ENCODE results near the gene ARHGAP1. TPM values are rescaled to one million over a fixed set of nuclear protein-coding genes. Genes with fewer than 3 reads are reported as not detected.

ARHGAP1 gene
- total and polyA plus RNA-seq, 2 experiments from 2014 or later = 54.3 to 98.5 TPM

GRCh38 chr11:46725338-46726205 is 25.2 kb upstream of the ARHGAP1 start:
- Histone ChIP-seq H3K9me3 (ENCODE audit: low read depth) (no peaks in the 10 kb centered on the region), H3K9me2 (ENCODE audit: insufficient read depth) (no peaks in the 10 kb centered on the region), H2AFZ (no peak overlapping the region), H3K27me3 (replicated peaks; ENCODE audit: insufficient read depth) (no peaks in the 10 kb centered on the region), H3K79me2 (ENCODE audit: insufficient read depth) (no peaks in the 10 kb centered on the region), H3K4me2 (ENCODE audit: unreplicated experiment) (no peak overlapping the region), H3F3A (ENCODE audit: insufficient read depth) (no peaks in the 10 kb centered on the region), H4K20me1 (ENCODE audit: insufficient read depth) (no peaks in the 10 kb centered on the region), H3K4me1 (ENCODE audit: insufficient read depth) (no peaks in the 10 kb centered on the region), H3K9ac (no peak overlapping the region), H3K27ac (no peak overlapping the region), H3K36me3 (ENCODE audit: low read depth) (no peaks in the 10 kb centered on the region), H3K4me3 (no peak overlapping the region)
- DNase-seq = no peak
- in situ Hi-C loops (cut with MboI) = no loop called here
- no peak for TF ChIP-seq EZH2phosphoT487 (IDR thresholded peaks at IDR 0.05; ENCODE audit: insufficient read depth, low read depth)
- no peak for TF ChIP-seq EZH2 (IDR thresholded peaks at IDR 0.05; ENCODE audit: insufficient read depth, poor library complexity, severe bottlenecking)
- 89 to 91% methylated on average over 19 of the region's 19 CpGs for whole genome bisulfite sequencing, 2 experiments (ENCODE audit: low coverage in 1 of 2, low lambda C conversion rate in 2 of 2, missing lambda C conversion rate in 2 of 2)

- Histone ChIP-seq H3K9me2 (ENCODE audit: insufficient read depth) (no peaks in the 10 kb centered on the region), H3K36me3 (ENCODE audit: low read depth) (no peaks in the 10 kb centered on the region), H3K9ac (no peak overlapping the region), H3K4me3 (no peak overlapping the region), H2AFZ (no peak overlapping the region), H4K20me1 (ENCODE audit: insufficient read depth) (no peaks in the 10 kb centered on the region), H3F3A (ENCODE audit: insufficient read depth) (no peaks in the 10 kb centered on the region), H3K79me2 (ENCODE audit: insufficient read depth) (no peaks in the 10 kb centered on the region), H3K27me3 (replicated peaks; ENCODE audit: insufficient read depth) (no peaks in the 10 kb centered on the region), H3K9me3 (ENCODE audit: low read depth) (no peaks in the 10 kb centered on the region), H3K4me1 (ENCODE audit: insufficient read depth) (no peaks in the 10 kb centered on the region), H3K4me2 (ENCODE audit: unreplicated experiment) (no peak overlapping the region), H3K27ac (no peak overlapping the region)
- in situ Hi-C loops (cut with MboI) = no loop called here
- DNase-seq = no peak
- 54 to 55% methylated on average over 8 of the region's 8 CpGs for WGBS, 2 experiments (ENCODE audit: low coverage in 1 of 2, low lambda C conversion rate in 2 of 2, missing lambda C conversion rate in 2 of 2)
- TF ChIP-seq EZH2phosphoT487 (IDR thresholded peaks at IDR 0.05; ENCODE audit: insufficient read depth, low read depth) (no peak), EZH2 (IDR thresholded peaks at IDR 0.05; ENCODE audit: insufficient read depth, poor library complexity, severe bottlenecking) (no peak)
These were observed 23.7 kb upstream of the ARHGAP1 start for GRCh38 chr11:46724088-46724487.

DNA sequence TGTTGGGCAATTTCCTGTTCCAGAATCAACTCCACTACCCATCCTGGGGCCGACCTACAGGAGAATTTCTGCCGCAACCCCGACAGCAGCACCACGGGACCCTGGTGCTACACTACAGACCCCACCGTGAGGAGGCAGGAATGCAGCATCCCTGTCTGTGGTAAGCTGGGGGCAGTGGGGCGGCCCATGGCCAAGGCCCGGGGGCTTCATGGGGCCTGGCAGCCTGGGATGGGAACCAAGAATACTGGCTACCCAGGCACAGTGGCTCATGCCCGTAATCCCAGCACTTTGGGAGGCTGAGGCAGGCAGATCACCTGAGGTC is 22.9 kb upstream of the ARHGAP1 start:
- Histone ChIP-seq H3F3A (ENCODE audit: insufficient read depth) (no peaks in the 10 kb centered on the region), H3K27ac (no peak overlapping the region), H3K4me3 (no peak overlapping the region), H3K4me1 (ENCODE audit: insufficient read depth) (no peaks in the 10 kb centered on the region), H3K9ac (no peak overlapping the region), H3K36me3 (ENCODE audit: low read depth) (no peaks in the 10 kb centered on the region), H3K79me2 (ENCODE audit: insufficient read depth) (no peaks in the 10 kb centered on the region), H3K4me2 (ENCODE audit: unreplicated experiment) (no peak overlapping the region), H3K9me2 (ENCODE audit: insufficient read depth) (no peaks in the 10 kb centered on the region), H4K20me1 (ENCODE audit: insufficient read depth) (no peaks in the 10 kb centered on the region), H2AFZ (no peak overlapping the region), H3K27me3 (replicated peaks; ENCODE audit: insufficient read depth) (no peaks in the 10 kb centered on the region), H3K9me3 (ENCODE audit: low read depth) (no peaks in the 10 kb centered on the region)
- in situ Hi-C loops (cut with MboI) = no loop called here
- TF ChIP-seq EZH2 (IDR thresholded peaks at IDR 0.05; ENCODE audit: insufficient read depth, poor library complexity, severe bottlenecking) (no peak), EZH2phosphoT487 (IDR thresholded peaks at IDR 0.05; ENCODE audit: insufficient read depth, low read depth) (no peak)
- no peak for DNase-seq
- 68 to 71% methylated on average over 8 of the region's 8 CpGs for WGBS, 2 experiments (ENCODE audit: low coverage in 1 of 2, low lambda C conversion rate in 2 of 2, missing lambda C conversion rate in 2 of 2)

- no peak for DNase-seq
- TF ChIP-seq EZH2 (IDR thresholded peaks at IDR 0.05; ENCODE audit: insufficient read depth, poor library complexity, severe bottlenecking) = no peak
- TF ChIP-seq EZH2phosphoT487 (IDR thresholded peaks at IDR 0.05; ENCODE audit: insufficient read depth, low read depth) = no peak
- H3K9me3 ChIP-seq (ENCODE audit: low read depth) = no peaks in the 10 kb centered on the region
- no peak overlapping the region for H3K4me2 ChIP-seq (ENCODE audit: unreplicated experiment)
- H3F3A ChIP-seq (ENCODE audit: insufficient read depth) = no peaks in the 10 kb centered on the region
- no peaks in the 10 kb centered on the region for H3K27me3 ChIP-seq (replicated peaks; ENCODE audit: insufficient read depth)
- H3K9ac ChIP-seq = no peak overlapping the region
- no peak overlapping the region for H3K4me3 ChIP-seq
- WGBS, 2 experiments (ENCODE audit: low coverage in 1 of 2, low lambda C conversion rate in 2 of 2, missing lambda C conversion rate in 2 of 2) = 94% methylated on average over 11 of the region's 11 CpGs
- no peaks in the 10 kb centered on the region for H3K4me1 ChIP-seq (ENCODE audit: insufficient read depth)
- no peak overlapping the region for H2AFZ ChIP-seq
- H3K27ac ChIP-seq = no peak overlapping the region
- no peaks in the 10 kb centered on the region for H3K36me3 ChIP-seq (ENCODE audit: low read depth)
- no peaks in the 10 kb centered on the region for H4K20me1 ChIP-seq (ENCODE audit: insufficient read depth)
- H3K79me2 ChIP-seq (ENCODE audit: insufficient read depth) = no peaks in the 10 kb centered on the region
- in situ Hi-C loops (cut with MboI) = no loop called here
- H3K9me2 ChIP-seq (ENCODE audit: insufficient read depth) = no peaks in the 10 kb centered on the region
These were observed 22.3 kb upstream of the ARHGAP1 start for GRCh38 chr11:46722566-46723358.

Data from GM23248 (cell line).